BJ (cell line): ENCODE measurements around the gene NFATC1. TPM values are rescaled to one million over a fixed set of nuclear protein-coding genes. Genes with fewer than 3 reads are reported as not detected.

Source experiments
- CTCF ChIA-PET: fragments of 350-600 bp; formaldehyde crosslinking; extraction: SDS; loops from one replicate; lab custom pipeline; 2021; ENCODE audit warnings: antibody characterized with exemption, inconsistent platforms; lab: Yijun Ruan, JAX
- POLR2A ChIA-PET: fragments of 300-600 bp; sonication (Branson Sonifier 250); formaldehyde crosslinking; extraction: SDS; loops from one replicate; lab custom pipeline; 2021; ENCODE audit warnings: antibody characterized with exemption; lab: Charles Lee
- DNase-seq: peaks from one replicate; pipeline ENCODE4 v3.0.0-alpha.2; 2011; ENCODE audit warnings: low read depth
- H3K27me3 ChIP-seq: 2 replicates; pipeline ENCODE4 v1.6.0; 2011; ENCODE audit warnings: low read length; ENCODE audit not compliant: control insufficient read depth, insufficient read depth
- H3K36me3 ChIP-seq: 2 replicates; pipeline ENCODE4 v1.5.1; 2011; ENCODE audit warnings: low read length; ENCODE audit not compliant: control insufficient read depth, insufficient read depth
- H3K4me3 ChIP-seq: 2 replicates; pipeline ENCODE4 v1.5.1; 2011; ENCODE audit warnings: low read depth, mild to moderate bottlenecking, control low read depth, low read length
- CTCF ChIP-seq: IDR thresholded peaks from 2 replicates; pipeline ENCODE4 v1.5.1; 2011; ENCODE audit warnings: low read depth, mild to moderate bottlenecking, control low read depth, inconsistent platforms, low read length, moderate library complexity; ENCODE audit not compliant: insufficient read depth
- polyA plus RNA-seq: library from polyadenylated mRNA; depleted of rRNA; stranded (reverse); fragments of >200 nt; gene quantifications from 2 replicates; pipeline ENCODE4 v1.2.3, GENCODE V29; 2011

The NFATC1 gene
- polyA plus RNA-seq, 1 experiment, result 1.2 TPM

DNA sequence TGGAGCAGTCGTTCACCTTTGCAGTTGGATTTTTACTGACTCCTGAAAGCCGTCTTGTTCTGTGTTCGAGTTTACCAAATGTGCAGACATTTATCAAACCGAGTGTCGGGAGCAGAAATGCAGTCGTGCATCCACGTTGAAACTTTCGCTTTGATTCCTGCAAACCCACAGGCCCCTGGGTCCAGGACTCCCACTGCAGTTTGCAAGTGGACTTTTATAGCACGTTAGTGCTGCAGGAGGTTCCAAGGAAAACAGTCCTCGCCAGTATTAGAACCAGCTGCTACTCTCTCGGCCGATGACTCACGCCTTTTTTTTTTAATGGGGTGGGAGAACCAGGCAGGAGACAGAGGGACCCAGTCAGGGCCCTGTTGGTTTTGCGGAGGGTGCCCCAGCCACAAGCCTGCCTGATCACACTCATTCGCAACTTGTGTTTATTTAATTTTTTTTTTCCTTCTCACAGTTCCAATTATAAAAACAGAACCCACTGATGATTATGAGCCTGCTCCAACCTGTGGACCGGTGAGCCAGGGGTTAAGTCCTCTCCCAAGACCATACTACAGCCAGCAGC is 90.1 kb downstream of the NFATC1 start:
- ChIA-PET CTCF (interaction anchor here (0.6 to 1.2 kb wide), 3 partner anchors 14 to 109 kb away, joined by 3 to 4 read pairs (median 3); no protein-coding TSS in a partner anchor), POLR2A (no interaction called here)
- DNase-seq, result peak; percentile 81
- peak overlapping the region; percentile 14 for H3K4me3 ChIP-seq
- H3K27me3 ChIP-seq, result no peaks in the 10 kb centered on the region
- H3K36me3 ChIP-seq, result no peaks in the 10 kb centered on the region
- TF ChIP-seq CTCF, result no peak

DNA sequence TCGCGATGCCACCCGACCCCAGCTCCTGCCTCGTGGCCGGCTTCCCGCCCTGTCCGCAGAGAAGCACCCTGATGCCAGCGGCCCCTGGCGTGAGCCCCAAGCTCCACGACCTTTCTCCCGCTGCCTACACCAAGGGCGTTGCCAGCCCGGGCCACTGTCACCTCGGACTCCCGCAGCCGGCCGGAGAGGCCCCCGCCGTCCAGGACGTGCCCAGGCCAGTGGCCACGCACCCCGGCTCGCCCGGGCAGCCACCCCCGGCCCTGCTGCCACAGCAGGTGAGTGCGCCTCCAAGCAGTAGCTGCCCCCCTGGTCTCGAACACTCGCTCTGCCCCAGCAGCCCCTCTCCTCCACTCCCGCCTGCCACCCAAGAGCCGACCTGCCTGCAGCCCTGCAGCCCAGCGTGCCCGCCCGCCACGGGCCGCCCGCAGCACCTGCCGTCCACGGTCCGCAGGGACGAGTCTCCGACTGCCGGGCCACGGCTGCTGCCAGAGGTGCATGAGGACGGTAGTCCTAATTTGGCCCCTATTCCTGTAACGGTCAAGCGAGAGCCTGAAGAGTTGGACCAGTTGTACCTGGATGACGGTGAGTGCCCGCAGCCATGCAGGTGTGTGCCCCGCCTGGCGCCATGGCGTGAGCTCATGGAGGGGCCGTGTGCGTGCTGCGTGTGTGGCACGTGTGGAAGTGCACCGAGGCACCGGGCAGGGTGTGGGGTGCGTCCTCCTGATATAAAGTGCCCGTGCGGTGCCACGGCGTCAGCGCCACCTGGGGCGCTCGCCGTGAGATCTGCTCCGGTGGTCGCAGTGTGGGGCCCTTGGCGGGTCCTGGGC is 90.8 kb downstream of the NFATC1 start:
- no peaks in the 10 kb centered on the region for H3K36me3 ChIP-seq
- no peaks in the 10 kb centered on the region for H3K27me3 ChIP-seq
- POLR2A ChIA-PET, result no interaction called here
- CTCF ChIA-PET, result interaction anchor here (1.1 kb wide), 1 partner anchor 15 kb away, joined by 3 read pairs; no protein-coding TSS in a partner anchor
- no peak for TF ChIP-seq CTCF
- H3K4me3 ChIP-seq, result no peak overlapping the region
- no peak for DNase-seq

- H3K27me3 ChIP-seq, result no peaks in the 10 kb centered on the region
Measured at GRCh38 chr18:79487183-79487800, 91.6 kb downstream of the NFATC1 start.

DNA sequence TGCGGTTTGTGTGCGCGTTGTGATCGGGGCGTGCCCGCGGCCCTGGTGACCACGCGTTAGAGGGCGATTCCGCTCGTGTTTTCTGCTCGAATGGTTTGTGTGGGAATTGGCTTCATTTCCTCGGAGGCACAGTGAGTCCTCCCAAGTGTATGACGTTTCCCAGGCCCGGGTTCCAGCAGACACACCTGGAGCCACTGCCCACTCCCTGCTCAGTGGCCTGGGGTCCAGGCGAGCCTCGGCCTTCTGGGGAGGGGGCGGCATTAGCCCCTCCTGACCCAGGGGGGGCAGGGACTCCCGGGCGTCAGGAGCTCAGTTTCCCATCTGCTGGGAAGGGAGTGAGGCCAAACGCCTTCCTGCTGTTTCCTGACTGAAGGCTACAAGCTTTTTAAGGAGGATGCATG is 92.1 kb downstream of the NFATC1 start:
- no peak for TF ChIP-seq CTCF
- Histone ChIP-seq H3K36me3 (no peaks in the 10 kb centered on the region), H3K4me3 (no peak overlapping the region), H3K27me3 (no peaks in the 10 kb centered on the region)
- POLR2A ChIA-PET, result no interaction called here
- DNase-seq, result no peak
- CTCF ChIA-PET, result no interaction called here

More at GRCh38 chr18:79487183-79487800, 91.6 kb downstream of the NFATC1 start:
- DNase-seq, result no peak
- CTCF ChIA-PET, result no interaction called here
- H3K36me3 ChIP-seq, result no peaks in the 10 kb centered on the region
- no peak overlapping the region for H3K4me3 ChIP-seq
- POLR2A ChIA-PET, result no interaction called here
- no peak for TF ChIP-seq CTCF
